Effector CD8-positive, alpha-beta T cell (primary cell): ENCODE measurements around the gene MTREX.
A peak's percentile ranks its signal among the peaks of the same experiment; 100 is the strongest.
"Not testable (repeated sequence)": the region's sequence is repeated elsewhere in the genome, so short reads cannot be mapped to it uniquely, and the experiment has no call there.

Experiments
- DNase-seq: peaks from one replicate; lab custom pipeline; 2025; lab: John Stamatoyannopoulos, UW
- total RNA-seq, 4 experiments: gene quantifications; one replicate each; lab custom pipeline; 2026; lab: John Stamatoyannopoulos, UW

MTREX gene
- 110 to 156 (median 118) reads per million in 4 experiments for total RNA-seq

- peak; percentile 86 for DNase-seq
Measured at GRCh38 chr5:55307383-55308253, at the start of gene MTREX, which contains the start of gene DHX29. Gene MTREX (plus strand): TSS chr5:55307989. CDS start chr5:55308014, 25 bp downstream. Gene DHX29 (minus strand): TSS chr5:55307694. CDS start chr5:55307573, 121 bp downstream.

- DNase-seq = no peak
Measured at GRCh38 chr5:55258339-55258738, 49.5 kb upstream of the MTREX start.

GRCh38 chr5:55276771-55277170, 31.0 kb upstream of the MTREX start:
- no peak for DNase-seq

- no peak for DNase-seq
Measured at GRCh38 chr5:55278778-55279177, 29.0 kb upstream of the MTREX start.

GRCh38 chr5:55286411-55286933, 21.3 kb upstream of the MTREX start:
- no peak for DNase-seq

- no peak for DNase-seq
Measured at GRCh38 chr5:55289808-55290207, 18.0 kb upstream of the MTREX start.

GRCh38 chr5:55290991-55291390, 16.8 kb upstream of the MTREX start:
- DNase-seq = no peak

GRCh38 chr5:55294935-55295334, 12.9 kb upstream of the MTREX start:
- DNase-seq = no peak

- DNase-seq = no peak
Measured at GRCh38 chr5:55300890-55301289, 6.9 kb upstream of the MTREX start.

- DNase-seq = no peak
Measured at GRCh38 chr5:55303238-55303690, 4.5 kb upstream of the MTREX start.

GRCh38 chr5:55304584-55304983, 3.2 kb upstream of the MTREX start:
- no peak for DNase-seq

- DNase-seq = no peak
Measured at GRCh38 chr5:55305345-55305744, 2.4 kb upstream of the MTREX start.

- no peak for DNase-seq
Measured at GRCh38 chr5:55306641-55307382, 977 bp upstream of the MTREX start.

- DNase-seq = no peak
Measured at GRCh38 chr5:55308254-55308836, 556 bp downstream of the MTREX start.

- DNase-seq = no peak
Measured at GRCh38 chr5:55313870-55314617, 6.3 kb downstream of the MTREX start.

GRCh38 chr5:55316289-55316688, 8.5 kb downstream of the MTREX start:
- no peak for DNase-seq

- no peak for DNase-seq
Measured at GRCh38 chr5:55316837-55317236, 9.0 kb downstream of the MTREX start.

GRCh38 chr5:55318237-55318636, 10.4 kb downstream of the MTREX start:
- not testable (repeated sequence) for DNase-seq

- DNase-seq = no peak
Measured at GRCh38 chr5:55319491-55319890, 11.7 kb downstream of the MTREX start.

- no peak for DNase-seq
Measured at GRCh38 chr5:55320571-55320970, 12.8 kb downstream of the MTREX start.

GRCh38 chr5:55324006-55324405, 16.2 kb downstream of the MTREX start:
- DNase-seq = no peak
